ENCODE results near the gene SPHKAP.

DNA sequence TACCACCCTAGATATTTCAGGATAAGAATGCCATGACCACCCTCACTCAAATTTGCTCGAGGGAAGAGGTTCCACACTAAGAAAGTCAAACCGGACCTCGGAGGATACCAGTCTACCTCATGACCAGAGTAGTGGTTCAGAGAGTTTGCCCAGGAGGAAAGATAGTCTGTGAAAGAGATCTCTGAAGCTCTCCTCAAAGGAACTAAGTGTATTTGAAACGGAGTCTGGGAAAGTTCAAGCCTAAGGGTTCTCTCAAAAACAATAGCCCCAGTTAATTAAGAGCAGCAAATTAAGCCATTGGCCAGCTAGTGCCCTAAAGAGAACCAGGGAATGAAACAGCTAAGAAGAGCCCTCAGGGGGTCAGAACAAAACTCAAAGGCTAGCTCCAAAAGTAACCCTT lies 94.9 kb downstream of the SPHKAP start:
- TF ChIP-seq, protein P1, sequence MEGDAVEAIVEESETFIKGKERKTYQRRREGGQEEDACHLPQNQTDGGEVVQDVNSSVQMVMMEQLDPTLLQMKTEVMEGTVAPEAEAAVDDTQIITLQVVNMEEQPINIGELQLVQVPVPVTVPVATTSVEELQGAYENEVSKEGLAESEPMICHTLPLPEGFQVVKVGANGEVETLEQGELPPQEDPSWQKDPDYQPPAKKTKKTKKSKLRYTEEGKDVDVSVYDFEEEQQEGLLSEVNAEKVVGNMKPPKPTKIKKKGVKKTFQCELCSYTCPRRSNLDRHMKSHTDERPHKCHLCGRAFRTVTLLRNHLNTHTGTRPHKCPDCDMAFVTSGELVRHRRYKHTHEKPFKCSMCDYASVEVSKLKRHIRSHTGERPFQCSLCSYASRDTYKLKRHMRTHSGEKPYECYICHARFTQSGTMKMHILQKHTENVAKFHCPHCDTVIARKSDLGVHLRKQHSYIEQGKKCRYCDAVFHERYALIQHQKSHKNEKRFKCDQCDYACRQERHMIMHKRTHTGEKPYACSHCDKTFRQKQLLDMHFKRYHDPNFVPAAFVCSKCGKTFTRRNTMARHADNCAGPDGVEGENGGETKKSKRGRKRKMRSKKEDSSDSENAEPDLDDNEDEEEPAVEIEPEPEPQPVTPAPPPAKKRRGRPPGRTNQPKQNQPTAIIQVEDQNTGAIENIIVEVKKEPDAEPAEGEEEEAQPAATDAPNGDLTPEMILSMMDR (IDR thresholded peaks at IDR 0.05), result no peak
- TF ChIP-seq POLR2A (IDR thresholded peaks at IDR 0.05), result no peak
